Muscle layer of colon (tissue), 2 donors: ENCODE measurements around the gene PI4KA.
"Not testable (repeated sequence)": the region's sequence is repeated elsewhere in the genome, so short reads cannot be mapped to it uniquely, and the experiment has no call there.

Experiments
- H3K27ac ChIP-seq: one replicate; pipeline ENCODE4 v1.7.0; 2013; ENCODE audit warnings: low read depth, mild to moderate bottlenecking, low read length, moderate library complexity
- H3K27me3 ChIP-seq, 2 donors: one replicate each; pipeline ENCODE4 v1.7.0; 2013; ENCODE audit warnings: low read length in 2 of 2, mild to moderate bottlenecking in 2 of 2; ENCODE audit not compliant: insufficient read depth in 2 of 2, control insufficient read depth in 1 of 2
- H3K36me3 ChIP-seq: one replicate; pipeline ENCODE4 v1.7.0; 2013; ENCODE audit warnings: mild to moderate bottlenecking, low read length; ENCODE audit not compliant: insufficient read depth
- H3K4me1 ChIP-seq: one replicate; pipeline ENCODE4 v1.7.0; 2013; ENCODE audit warnings: mild to moderate bottlenecking, low read length; ENCODE audit not compliant: insufficient read depth
- H3K4me3 ChIP-seq, 2 donors: one replicate each; pipeline ENCODE4 v1.7.0; 2013; ENCODE audit warnings: low read length in 2 of 2, low read depth in 1 of 2, mild to moderate bottlenecking in 1 of 2, moderate library complexity in 1 of 2
- H3K9ac ChIP-seq: one replicate; pipeline ENCODE4 v1.7.0; 2013; ENCODE audit warnings: low read length
- H3K9me3 ChIP-seq: one replicate; pipeline ENCODE4 v1.7.0; 2013; ENCODE audit warnings: mild to moderate bottlenecking, low read length
- donor health status: abdominal sarcoma.
- donor health status: Adenocarcinoma of cecum.

The PI4KA gene

GRCh38 chr22:20839354-20839753 lies 19.3 kb downstream of the PI4KA start:
- not testable (repeated sequence) for H3K27me3 ChIP-seq, H3K9ac ChIP-seq, H3K9me3 ChIP-seq

DNA sequence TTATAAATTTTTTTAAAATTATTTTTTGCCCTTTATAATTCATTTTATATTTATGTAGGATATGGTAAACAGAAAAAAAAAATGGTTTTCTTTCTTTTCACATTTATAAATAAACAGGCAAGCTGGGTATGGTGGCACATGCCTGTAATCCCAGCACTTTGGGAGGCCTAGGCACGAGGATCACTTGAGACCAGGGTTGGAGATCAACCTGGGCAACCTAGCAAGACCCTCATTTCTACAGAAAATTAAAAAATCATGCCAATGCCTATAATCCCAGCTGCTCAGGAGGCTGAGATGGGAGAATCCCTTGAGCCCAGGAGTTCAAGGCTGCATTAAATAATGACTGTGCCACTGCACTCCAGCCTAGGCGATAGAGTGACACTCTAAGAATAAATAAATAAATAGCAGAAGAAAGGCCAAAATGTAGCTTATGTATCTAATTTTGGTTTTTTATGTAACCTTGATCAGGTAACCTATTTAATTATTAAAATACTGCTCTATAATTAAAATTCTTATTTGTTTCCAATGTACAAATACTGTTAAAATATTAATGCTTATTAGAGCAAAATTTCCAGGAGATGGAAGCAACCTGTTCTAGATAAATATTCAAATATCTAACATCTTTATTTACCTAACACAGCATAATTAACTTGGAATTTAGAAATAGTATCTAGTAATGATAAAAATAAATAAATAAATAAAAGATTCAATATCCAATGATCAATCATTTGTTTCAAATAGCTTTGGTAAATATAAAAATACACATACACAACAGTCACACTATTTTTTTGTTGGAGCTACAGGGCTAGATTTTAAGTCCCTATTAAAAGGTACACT lies 21.4 kb downstream of the PI4KA start:
- H3K9ac ChIP-seq = no peak overlapping the region
- no peaks in the 10 kb centered on the region for H3K4me1 ChIP-seq
- H3K27me3 ChIP-seq = no peaks in the 10 kb centered on the region
- no peak overlapping the region for H3K4me3 ChIP-seq
- peaks cover 19% of the 10 kb centered on the region for H3K36me3 ChIP-seq
- H3K9me3 ChIP-seq = no peaks in the 10 kb centered on the region
- H3K27ac ChIP-seq = no peak overlapping the region

More at GRCh38 chr22:20839354-20839753, 19.3 kb downstream of the PI4KA start:
- not testable (repeated sequence) for H3K4me3 ChIP-seq, H3K27ac ChIP-seq, H3K4me1 ChIP-seq, H3K36me3 ChIP-seq

DNA sequence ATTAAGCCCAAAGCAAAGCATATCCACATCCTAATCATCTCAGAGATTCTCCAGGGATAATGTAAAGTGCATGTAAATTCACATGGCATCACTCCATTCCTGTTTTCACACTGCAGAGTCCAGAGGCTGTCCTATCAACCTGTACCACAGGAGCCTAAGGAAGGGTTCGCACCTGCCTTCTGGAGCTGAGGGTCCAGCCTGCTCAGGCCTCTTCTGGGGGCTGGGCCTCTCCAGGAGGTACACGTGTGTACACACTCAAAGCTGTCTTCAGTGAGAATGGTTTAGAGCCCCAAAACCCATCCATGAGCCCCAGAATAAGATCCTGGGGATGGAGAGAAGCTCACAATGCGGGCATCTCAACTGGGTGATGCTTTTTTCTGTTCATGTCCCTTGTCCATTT lies 23.9 kb downstream of the PI4KA start:
- Histone ChIP-seq H3K9ac (no peak overlapping the region), H3K27ac (no peak overlapping the region), H3K36me3 (peaks cover 33% of the 10 kb centered on the region), H3K4me1 (no peaks in the 10 kb centered on the region), H3K9me3 (no peaks in the 10 kb centered on the region), H3K27me3 (no peaks in the 10 kb centered on the region), H3K4me3 (no peak overlapping the region)

DNA sequence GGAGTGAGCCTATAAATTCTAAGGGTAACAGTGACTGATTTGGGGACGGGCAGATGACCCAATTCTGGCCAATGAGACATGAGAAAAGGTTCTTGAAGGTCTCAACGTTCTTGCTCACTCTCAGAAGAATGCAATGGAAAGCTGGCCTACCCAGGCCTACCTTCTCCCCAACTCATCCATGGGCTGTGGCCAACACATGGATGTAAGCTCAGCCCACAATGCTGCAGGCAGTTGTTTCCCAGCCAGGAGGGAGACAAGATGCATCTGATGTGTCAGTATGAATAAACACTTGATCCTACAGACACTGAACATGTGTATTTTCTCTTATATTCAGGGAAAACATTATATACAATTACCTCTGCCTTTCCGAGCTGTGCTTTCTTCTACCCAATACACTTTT lies 24.4 kb downstream of the PI4KA start:
- Histone ChIP-seq H3K4me3 (no peak overlapping the region), H3K27ac (no peak overlapping the region), H3K9me3 (no peaks in the 10 kb centered on the region), H3K9ac (no peak overlapping the region), H3K4me1 (no peaks in the 10 kb centered on the region), H3K36me3 (peaks cover 35% of the 10 kb centered on the region), H3K27me3 (no peaks in the 10 kb centered on the region)

GRCh38 chr22:20833225-20833665 lies 25.4 kb downstream of the PI4KA start:
- Histone ChIP-seq H3K4me1 (no peaks in the 10 kb centered on the region), H3K4me3 (no peak overlapping the region), H3K27ac (no peak overlapping the region), H3K9ac (no peak overlapping the region), H3K36me3 (peaks cover 38% of the 10 kb centered on the region), H3K9me3 (no peaks in the 10 kb centered on the region), H3K27me3 (no peaks in the 10 kb centered on the region)

DNA sequence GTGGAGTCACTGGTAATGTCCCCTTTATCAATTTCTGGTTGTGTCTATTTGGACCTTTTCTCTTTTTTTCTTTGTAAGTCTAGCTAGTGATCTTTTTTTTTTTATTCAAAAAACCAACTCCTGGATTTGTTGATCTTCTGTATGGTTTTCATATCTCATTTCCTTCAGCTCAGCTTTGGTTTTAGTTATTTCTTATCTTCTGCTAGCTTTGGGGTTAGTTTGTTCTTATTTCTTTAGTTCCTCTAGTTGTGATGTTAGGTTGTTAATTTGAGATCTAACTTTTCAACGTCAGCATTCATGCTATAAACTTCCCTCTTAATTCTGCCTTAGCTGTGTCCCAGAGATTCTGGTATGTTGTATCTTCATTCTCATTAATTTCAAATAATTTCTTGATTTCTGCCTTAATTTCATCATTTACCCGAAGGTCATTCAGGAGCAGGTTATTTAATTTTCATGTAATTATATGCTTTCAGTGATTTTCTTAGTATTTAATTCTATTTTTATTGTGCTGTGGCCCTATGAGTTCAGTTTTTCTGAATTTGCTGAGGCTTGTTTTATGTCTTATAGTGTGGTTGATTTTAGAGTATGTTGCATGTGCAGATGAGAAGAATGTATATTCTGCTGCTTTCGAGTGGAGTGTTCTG lies 29.0 kb downstream of the PI4KA start:
- Histone ChIP-seq H3K4me3 (no peak overlapping the region), H3K27me3 (no peaks in the 10 kb centered on the region), H3K9me3 (no peaks in the 10 kb centered on the region), H3K9ac (no peak overlapping the region), H3K36me3 (peaks cover 38% of the 10 kb centered on the region), H3K27ac (no peak overlapping the region), H3K4me1 (no peaks in the 10 kb centered on the region)

- H3K36me3 ChIP-seq = peaks cover 32% of the 10 kb centered on the region
Observed at GRCh38 chr22:20826373-20827152, 32.0 kb downstream of the PI4KA start.

DNA sequence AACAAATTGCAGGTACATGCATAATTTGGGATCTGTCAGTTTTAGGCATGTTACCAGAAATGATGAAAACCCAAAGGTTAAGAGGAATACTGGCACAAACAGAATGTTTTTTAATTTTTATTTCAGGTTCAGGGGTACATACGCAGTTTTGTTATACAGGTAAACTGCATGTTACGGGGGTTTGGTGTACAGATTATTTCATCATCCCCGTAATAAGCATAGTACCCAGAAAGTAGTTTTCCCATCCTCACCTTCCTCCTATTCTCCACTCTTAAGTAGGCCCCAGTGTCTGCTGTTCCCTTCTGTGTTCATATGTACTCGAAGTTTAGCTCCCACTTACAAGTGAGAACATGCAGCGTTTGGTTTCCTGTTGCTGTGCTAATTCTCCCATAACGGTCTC lies 33.0 kb downstream of the PI4KA start:
- Histone ChIP-seq H3K4me3 (no peak overlapping the region), H3K27me3 (no peaks in the 10 kb centered on the region), H3K4me1 (no peaks in the 10 kb centered on the region), H3K9ac (no peak overlapping the region), H3K36me3 (peaks cover 26% of the 10 kb centered on the region), H3K27ac (no peak overlapping the region), H3K9me3 (no peaks in the 10 kb centered on the region)

More at GRCh38 chr22:20826373-20827152, 32.0 kb downstream of the PI4KA start:
- not testable (repeated sequence) for H3K9me3 ChIP-seq, H3K27me3 ChIP-seq, H3K4me1 ChIP-seq, H3K9ac ChIP-seq, H3K4me3 ChIP-seq, H3K27ac ChIP-seq

GRCh38 chr22:20825216-20825615 lies 33.4 kb downstream of the PI4KA start:
- H3K9ac ChIP-seq, H3K4me1 ChIP-seq, H3K27me3 ChIP-seq, H3K9me3 ChIP-seq, H3K4me3 ChIP-seq, H3K27ac ChIP-seq: not testable (repeated sequence)
- peaks cover 23% of the 10 kb centered on the region for H3K36me3 ChIP-seq

DNA sequence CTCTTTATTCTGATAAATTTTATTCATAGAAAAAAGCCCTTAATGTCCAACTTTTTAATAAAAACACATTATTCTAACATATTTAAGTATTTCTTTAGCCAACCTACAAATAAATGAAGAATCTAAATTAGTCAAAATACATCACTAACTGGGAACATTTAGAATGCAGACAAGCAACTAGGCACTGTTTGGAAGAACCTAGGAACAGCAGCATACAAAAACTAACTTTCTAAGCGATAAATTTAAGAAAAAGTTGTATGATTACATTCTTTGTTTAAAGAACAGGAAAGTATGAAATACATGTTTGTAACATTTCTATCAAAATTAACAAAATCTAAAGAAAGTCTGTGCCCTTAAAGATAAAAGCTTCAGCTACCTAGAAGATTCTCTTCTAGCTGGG lies 35.3 kb downstream of the PI4KA start:
- H3K4me1 ChIP-seq = no peaks in the 10 kb centered on the region
- no peaks in the 10 kb centered on the region for H3K27me3 ChIP-seq
- H3K4me3 ChIP-seq = no peak overlapping the region
- no peak overlapping the region for H3K9ac ChIP-seq
- no peaks in the 10 kb centered on the region for H3K9me3 ChIP-seq
- H3K27ac ChIP-seq = no peak overlapping the region
- H3K36me3 ChIP-seq = peaks cover 31% of the 10 kb centered on the region

DNA sequence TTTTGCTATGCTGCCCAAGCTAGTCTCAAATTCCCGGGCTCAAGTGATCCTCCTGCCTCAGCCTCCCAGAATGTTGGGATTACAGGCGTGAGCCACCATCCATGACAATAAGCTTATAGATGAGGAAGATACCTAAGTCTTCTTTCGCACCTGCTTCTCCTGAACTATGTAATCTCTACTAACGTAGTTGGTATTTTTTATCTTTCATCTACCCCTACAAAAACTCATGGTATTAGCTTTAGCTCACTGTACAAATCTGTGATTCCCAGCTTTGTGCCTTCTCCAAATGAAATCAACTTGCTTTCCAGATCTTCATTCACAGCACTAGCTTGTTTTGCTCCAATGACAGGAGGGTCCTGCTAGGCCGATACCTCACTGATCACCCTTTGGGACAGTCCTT lies 36.4 kb downstream of the PI4KA start:
- Histone ChIP-seq H3K4me3 (no peak overlapping the region), H3K4me1 (no peaks in the 10 kb centered on the region), H3K27ac (no peak overlapping the region), H3K36me3 (peaks cover 33% of the 10 kb centered on the region), H3K9me3 (no peaks in the 10 kb centered on the region), H3K9ac (no peak overlapping the region), H3K27me3 (no peaks in the 10 kb centered on the region)
